A549 treated with ZK216348 at 1 μM for 4 hours (cell line): ENCODE results near the gene GPR176. TPM values are rescaled to one million over a fixed set of nuclear protein-coding genes. Genes with fewer than 3 reads are reported as not detected.

Experiments
- total RNA-seq: library from RNA; stranded (reverse); fragments of 200-300 nt; extraction: Qiagen RNA extraction; gene quantifications from 5 replicates; pipeline ENCODE4 v1.2.3, GENCODE V29; 2022; ENCODE audit warnings: low read depth

The GPR176 gene, protein sequence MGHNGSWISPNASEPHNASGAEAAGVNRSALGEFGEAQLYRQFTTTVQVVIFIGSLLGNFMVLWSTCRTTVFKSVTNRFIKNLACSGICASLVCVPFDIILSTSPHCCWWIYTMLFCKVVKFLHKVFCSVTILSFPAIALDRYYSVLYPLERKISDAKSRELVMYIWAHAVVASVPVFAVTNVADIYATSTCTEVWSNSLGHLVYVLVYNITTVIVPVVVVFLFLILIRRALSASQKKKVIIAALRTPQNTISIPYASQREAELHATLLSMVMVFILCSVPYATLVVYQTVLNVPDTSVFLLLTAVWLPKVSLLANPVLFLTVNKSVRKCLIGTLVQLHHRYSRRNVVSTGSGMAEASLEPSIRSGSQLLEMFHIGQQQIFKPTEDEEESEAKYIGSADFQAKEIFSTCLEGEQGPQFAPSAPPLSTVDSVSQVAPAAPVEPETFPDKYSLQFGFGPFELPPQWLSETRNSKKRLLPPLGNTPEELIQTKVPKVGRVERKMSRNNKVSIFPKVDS
- total RNA-seq, result 9.4 to 14.1 TPM (median 11.8 TPM) in 5 replicates

DNA sequence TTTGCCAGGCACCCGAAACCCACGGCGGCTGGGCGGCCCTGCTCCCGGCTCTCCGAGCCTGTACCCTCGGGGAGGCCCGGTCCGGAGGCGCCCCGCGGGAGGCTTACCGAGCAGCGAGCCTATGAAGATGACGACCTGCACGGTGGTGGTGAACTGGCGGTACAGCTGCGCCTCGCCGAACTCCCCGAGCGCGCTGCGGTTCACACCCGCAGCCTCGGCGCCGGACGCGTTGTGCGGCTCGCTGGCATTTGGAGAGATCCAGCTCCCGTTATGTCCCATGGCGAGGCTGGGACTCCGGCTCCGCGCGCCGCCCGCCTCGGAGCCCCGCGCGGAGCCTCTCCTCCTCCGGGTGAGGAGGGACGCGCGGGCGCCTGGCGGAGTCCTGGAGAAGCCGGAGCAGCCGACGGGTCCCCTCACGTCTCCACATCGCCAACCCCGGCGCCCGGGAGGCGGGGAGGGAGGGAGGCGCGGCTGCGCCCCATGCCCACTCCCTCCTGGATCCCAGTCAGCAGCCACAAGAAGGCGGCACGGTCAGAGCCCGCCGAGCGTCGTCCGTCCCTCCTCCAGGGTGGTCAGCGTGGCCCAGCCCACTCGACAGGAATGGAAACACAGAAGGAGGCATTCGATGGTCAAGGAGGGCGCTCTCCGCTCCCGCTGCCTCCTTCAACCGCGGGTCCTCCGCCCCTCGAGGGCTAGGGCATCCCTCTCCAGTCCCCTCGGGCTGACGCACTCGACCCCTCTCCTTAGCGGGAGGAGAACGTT lies at the start of gene GPR176:
Gene GPR176 (minus strand): TSS at position 519 of the 762 bp plus-strand sequence. CDS start 240 bp downstream, at position 279.

DNA sequence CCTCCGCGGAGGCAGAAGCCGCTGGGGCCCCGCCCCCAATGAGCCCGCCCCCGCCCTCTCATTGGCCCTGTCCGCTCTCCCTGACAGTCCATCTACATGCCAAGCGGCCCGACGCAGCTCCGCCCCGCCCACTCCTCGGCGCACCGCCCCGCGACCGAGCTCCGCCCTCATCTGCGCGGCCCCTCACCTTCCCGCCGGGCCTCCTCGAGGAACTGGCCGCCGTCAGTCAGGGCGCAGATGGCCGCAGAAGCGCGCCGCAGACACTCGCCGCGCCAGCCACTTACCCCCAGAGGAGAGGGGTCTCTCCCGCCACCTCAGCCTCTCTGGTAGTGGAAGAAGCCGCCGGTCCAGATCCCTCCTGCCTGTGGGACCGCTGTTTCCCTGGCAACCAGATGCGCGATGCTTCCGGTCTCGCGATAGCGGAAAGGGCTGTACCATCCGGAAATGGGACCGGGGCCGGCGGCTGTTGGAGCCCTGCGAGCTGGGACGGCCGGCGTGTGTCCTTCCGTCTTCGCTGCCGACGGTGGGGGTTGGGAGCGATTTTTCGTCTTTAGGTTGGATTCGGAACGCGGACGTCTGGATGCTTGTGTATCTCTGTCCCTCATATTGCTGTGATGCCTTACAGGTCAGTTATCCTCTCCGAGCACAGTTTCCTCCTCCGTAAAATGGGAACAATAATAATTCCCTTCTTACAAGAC lies 137.5 kb downstream of the GPR176 start, which contains the start of gene FSIP1:
Gene FSIP1 (minus strand): TSS at position 401 of the 698 bp plus-strand sequence. CDS start 6,317 bp downstream, outside the sequence.

Other genes with a start within 250 kb of the GPR176 start
- 0.33 to 1.0 TPM (median 0.62 TPM) in 5 replicates for gene FSIP1, start 137.4 kb downstream of the GPR176 start, total RNA-seq
- gene EIF2AK4, start 13.8 kb upstream of the GPR176 start, total RNA-seq, result 15.7 to 24.6 TPM (median 17.6 TPM) in 5 replicates
- 252 to 284 TPM (median 254 TPM) in 5 replicates for gene SRP14, start 118.9 kb upstream of the GPR176 start, total RNA-seq
- gene BMF, start 188.6 kb upstream of the GPR176 start, total RNA-seq, result 0.87 to 1.6 TPM (median 1.1 TPM) in 5 replicates
- 26.5 to 37.3 TPM (median 28.9 TPM) in 5 replicates for gene BUB1B, start 240.8 kb upstream of the GPR176 start, total RNA-seq